GM12878 (cell line): ENCODE results near the gene DENND6B. TPM values are rescaled to one million over a fixed set of nuclear protein-coding genes. Genes with fewer than 3 reads are reported as not detected.
"Not testable (repeated sequence)": the region's sequence is repeated elsewhere in the genome, so short reads cannot be mapped to it uniquely, and the experiment has no call there.

Experiments used
- ATAC-seq: fragments of 200-7000 bp; cut with Tn5 transposase; 3 replicates; pipeline ENCODE4 v1.9.1; 2020; ENCODE audit warnings: mild to moderate bottlenecking, moderate library complexity
- BruUV-seq: library from RNA; stranded (reverse); fragments of 400-500 nt; replicated peaks from 2 replicates; lab custom pipeline; 2021; lab: Mats Ljungman, UMichigan
- CTCF ChIA-PET: fragments of 300-600 bp; sonication (Branson Sonifier 250); formaldehyde crosslinking; extraction: SDS; loops from one replicate; lab custom pipeline; 2021; ENCODE audit warnings: inconsistent platforms; lab: Yijun Ruan, JAX
- POLR2A ChIA-PET: fragments of 350-600 bp; formaldehyde crosslinking; extraction: SDS; loops from one replicate; lab custom pipeline; 2021; ENCODE audit warnings: inconsistent platforms; lab: Charles Lee
- RAD21 ChIA-PET: fragments of 300-600 bp; sonication (Branson Sonifier 250); formaldehyde crosslinking; loops from one replicate; lab custom pipeline; 2023; ENCODE audit warnings: antibody characterized with exemption; ENCODE audit not compliant: unreplicated experiment; lab: Charles Lee
- SMC1A ChIA-PET: fragments of 300-600 bp; sonication (Branson Sonifier 250); formaldehyde crosslinking; loops from one replicate; lab custom pipeline; 2023; ENCODE audit not compliant: unreplicated experiment, uncharacterized antibody; lab: Charles Lee
- DNase-seq: peaks from one replicate; pipeline ENCODE4 v3.0.0-alpha.2; 2011; ENCODE audit warnings: low read depth, low spot score
- FAIRE-seq: peaks from 3 replicates; lab custom pipeline; 2011; peaks lifted over from hg19 to GRCh38; lab: Jason Lieb, UNC
- H2AFZ ChIP-seq: 2 replicates; pipeline ENCODE4 v1.6.0; 2011; ENCODE audit warnings: low read depth, low read length, control low read depth; ENCODE audit not compliant: control insufficient read depth
- H3K27ac ChIP-seq: 2 replicates; pipeline ENCODE4 v1.5.1; 2011; ENCODE audit warnings: control low read depth; ENCODE audit not compliant: control insufficient read depth, insufficient read depth
- H3K27me3 ChIP-seq, 2 experiments: replicated peaks in 1 of 2; 2 replicates each; pipeline versions ENCODE4 v1.6.0 to v1.6.1; 2011; ENCODE audit warnings: low read length in 1 of 2; ENCODE audit not compliant: control insufficient read depth in 2 of 2, insufficient read depth in 2 of 2
- H3K36me3 ChIP-seq, 2 experiments: 2 replicates each; pipeline ENCODE4 v1.5.1; 2011; ENCODE audit warnings: low read length in 1 of 2; ENCODE audit not compliant: control insufficient read depth in 2 of 2, insufficient read depth in 2 of 2
- H3K4me1 ChIP-seq: 2 replicates; pipeline ENCODE4 v1.6.1; 2011; ENCODE audit warnings: mild to moderate bottlenecking, low read length, moderate library complexity, mixed read lengths; ENCODE audit not compliant: control insufficient read depth, insufficient read depth
- H3K4me2 ChIP-seq: 2 replicates; pipeline ENCODE4 v1.6.0; 2011; ENCODE audit warnings: control low read depth; ENCODE audit not compliant: control insufficient read depth, insufficient read depth
- H3K4me3 ChIP-seq: fragments of 200-600 bp; sonication (generic); 2 replicates; pipeline ENCODE4 v1.5.1; 2016
- H3K79me2 ChIP-seq: 2 replicates; pipeline ENCODE4 v1.6.0; 2011; ENCODE audit warnings: low read length; ENCODE audit not compliant: control insufficient read depth, insufficient read depth
- H3K9ac ChIP-seq: 2 replicates; pipeline ENCODE4 v1.8.0; 2011; ENCODE audit warnings: low read length, control low read depth, mixed read lengths; ENCODE audit not compliant: control insufficient read depth, insufficient read depth
- H3K9me3 ChIP-seq: replicated peaks from 3 replicates; pipeline ENCODE4 v1.5.1; 2011; ENCODE audit warnings: mild to moderate bottlenecking, low read length; ENCODE audit not compliant: control insufficient read depth, insufficient read depth
- H4K20me1 ChIP-seq: 2 replicates; pipeline ENCODE4 v1.6.0; 2011; ENCODE audit not compliant: control insufficient read depth, insufficient read depth
- BACH1 ChIP-seq: fragments of 450-650 bp; IDR thresholded peaks from 2 replicates; pipeline ENCODE4 v1.6.1; 2017; ENCODE audit warnings: mild to moderate bottlenecking, borderline replicate concordance
- CEBPZ ChIP-seq: fragments of 150-350 bp; IDR thresholded peaks from 2 replicates; pipeline ENCODE4 v1.6.1; 2016; ENCODE audit warnings: low read depth, low read length
- HCFC1 ChIP-seq: fragments of 150-350 bp; IDR thresholded peaks from 2 replicates; pipeline ENCODE4 v1.6.1; 2014; ENCODE audit warnings: low read length
- HDGF ChIP-seq: fragments of 450-650 bp; IDR thresholded peaks from 2 replicates; pipeline ENCODE4 v1.6.1; 2016; ENCODE audit warnings: antibody characterized with exemption
- LARP7 ChIP-seq: fragments of 450-650 bp; IDR thresholded peaks from 2 replicates; pipeline ENCODE4 v1.6.1; 2017; ENCODE audit warnings: mild to moderate bottlenecking
- MXI1 ChIP-seq: fragments of 150-350 bp; IDR thresholded peaks from 2 replicates; pipeline ENCODE4 v1.6.1; 2011; ENCODE audit warnings: low read depth, mild to moderate bottlenecking, inconsistent platforms, low read length, improper control_type of control experiment
- NFYB ChIP-seq: IDR thresholded peaks from 2 replicates; pipeline ENCODE4 v1.6.1; 2011; ENCODE audit warnings: low read depth, mild to moderate bottlenecking, low read length, improper control_type of control experiment, moderate library complexity; ENCODE audit not compliant: insufficient read depth
- POLR2AphosphoS5 ChIP-seq: IDR thresholded peaks from 2 replicates; pipeline ENCODE4 v1.6.1; 2011; ENCODE audit warnings: mild to moderate bottlenecking, low read length, inconsistent platforms
- RCOR1 ChIP-seq: conservative IDR thresholded peaks from 2 replicates; pipeline ENCODE4 v1.6.1; 2012; ENCODE audit warnings: low read depth, low read length, improper control_type of control experiment
- ZBTB33 ChIP-seq: fragments of 450-650 bp; IDR thresholded peaks from 2 replicates; pipeline ENCODE4 v1.6.1; 2017; ENCODE audit warnings: mild to moderate bottlenecking
- ZZZ3 ChIP-seq: IDR thresholded peaks from 2 replicates; pipeline ENCODE4 v1.6.1; 2011; ENCODE audit warnings: low read depth; ENCODE audit not compliant: control insufficient read depth, insufficient read length
- WGBS: methylation state at CpG from one replicate; pipeline ENCODE4 v1.1.6; 2016; ENCODE audit warnings: low lambda C conversion rate; ENCODE audit not compliant: insufficient replicate concordance, insufficient coverage; ENCODE audit errors: missing lambda C conversion rate; 5-methylcytosine and 5-hydroxymethylcytosine counted together
- in situ Hi-C: fragments of 300-500 bp; cut with MboI; formaldehyde crosslinking; loops from 9 replicates; pipeline ENCODE4 v1.14.3; 2018; ENCODE audit warnings: mixed read lengths
- intact Hi-C: fragments of 100-400 bp; cut with micrococcal nuclease; formaldehyde crosslinking; loops from one replicate; pipeline ENCODE4 v1.14.2; 2022; ENCODE audit not compliant: unreplicated experiment
- polyA plus RNA-seq, 11 experiments: library from polyadenylated mRNA; depleted of rRNA in 4 of 11; unstranded in 6 of 11; stranded (reverse) in 5 of 11; fragments of >200 nt; fragmentation: Nextera tagmentation in 4 of 11; fragmentation: Illumina TruSeq in 1 of 11; extraction: Ambion mirVana in 4 of 11; extraction: Trizol in 1 of 11; gene quantifications; 1 replicate in 1 of 11; 2 replicates in 10 of 11; pipeline versions ENCODE4 v1.2.1 to v1.2.3, GENCODE V29; 2011 to 2016; ENCODE audit warnings: inconsistent platforms in 2 of 11, missing spikeins in 2 of 11, low read depth in 1 of 11
- total RNA-seq, 4 experiments: library from RNA; depleted of rRNA in 3 of 4; stranded (reverse); fragments of >200 nt in 3 of 4; fragmentation: Illumina TruSeq in 1 of 4; extraction: Trizol in 1 of 4; gene quantifications; 2 replicates each; pipeline versions ENCODE4 v1.2.1 to v1.2.3, GENCODE V29; 2013 to 2021

DENND6B gene
- total and polyA plus RNA-seq, 10 of the 15 experiments (the other 5 are each of a cell fraction or from before 2014, with no cell fraction given) = 0.72 to 11.3 (median 6.2) TPM

- in situ Hi-C loops (no loop called here), intact Hi-C loops (no loop called here)
- no peak for DNase-seq
- no peak overlapping the region for H3K27ac ChIP-seq
- no peaks in the 10 kb centered on the region for H3K9me3 ChIP-seq
- H3K9ac ChIP-seq = no peak overlapping the region
- no peaks in the 10 kb centered on the region for H3K27me3 ChIP-seq
- FAIRE-seq = no peak
- ChIA-PET CTCF (interaction anchor here (0.6 to 3.8 kb wide), 9 partner anchors 10 to 296 kb away, joined by 3 to 21 read pairs (median 6); no protein-coding TSS in a partner anchor), POLR2A (interaction anchor here (0.7 to 0.8 kb wide), 2 partner anchors 73 to 295 kb away, joined by 3 to 6 read pairs; partner anchors contain the start of gene HDAC10), RAD21 (interaction anchor here (1.0 kb wide), 1 partner anchor 52 kb away, joined by 3 read pairs; no protein-coding TSS in a partner anchor), SMC1A (interaction anchor here (1.2 to 2.0 kb wide), 5 partner anchors 8 to 85 kb away, joined by 3 to 6 read pairs (median 4); no protein-coding TSS in a partner anchor)
- BruUV-seq = no TSS peak
- ATAC-seq = no peak
- no peak overlapping the region for H3K4me2 ChIP-seq
- no peak overlapping the region for H3K4me3 ChIP-seq
- WGBS = 83% methylated on average over 5 of the region's 5 CpGs
- TF ChIP-seq POLR2AphosphoS5 (no peak), NFYB (no peak), ZBTB33 (no peak), CEBPZ (no peak), BACH1 (no peak), LARP7 (no peak), RCOR1 (no peak), MXI1 (no peak), HDGF (no peak), ZZZ3 (no peak), HCFC1 (no peak)
- no peaks in the 10 kb centered on the region for H3K36me3 ChIP-seq
- no peaks in the 10 kb centered on the region for H4K20me1 ChIP-seq
- peaks cover 2% of the 10 kb centered on the region; the same call in 1 of the 2 replicates for H3K4me1 ChIP-seq
- peaks cover 1% of the 10 kb centered on the region; the same call in 1 of the 2 replicates for H3K79me2 ChIP-seq
- no peak overlapping the region for H2AFZ ChIP-seq
Observed at GRCh38 chr22:50323900-50324299, 2.9 kb downstream of the DENND6B start.

GRCh38 chr22:50322382-50323104, 4.3 kb downstream of the DENND6B start:
- H3K36me3 ChIP-seq, intact Hi-C loops, POLR2A ChIA-PET, H3K4me2 ChIP-seq, in situ Hi-C loops, DNase-seq, ATAC-seq, RAD21 ChIA-PET, FAIRE-seq, H3K4me3 ChIP-seq, H3K27me3 ChIP-seq, H4K20me1 ChIP-seq, H2AFZ ChIP-seq, H3K27ac ChIP-seq, H3K79me2 ChIP-seq, BruUV-seq, H3K4me1 ChIP-seq, H3K9me3 ChIP-seq, H3K9ac ChIP-seq: not testable (repeated sequence)
- WGBS = 83% methylated on average over 8 of the region's 10 CpGs
- ChIA-PET CTCF (interaction anchor here (0.8 to 2.0 kb wide), 6 partner anchors 14 to 50 kb away, joined by 3 to 8 read pairs (median 3); no protein-coding TSS in a partner anchor), SMC1A (interaction anchor here (1.2 to 1.4 kb wide), 2 partner anchors 16 to 50 kb away, joined by 4 read pairs; no protein-coding TSS in a partner anchor)
